GM12878 (cell line): ENCODE data around the gene TMCC3. TPM values are rescaled to one million over a fixed set of nuclear protein-coding genes. Genes with fewer than 3 reads are reported as not detected.

Experiments
- ATAC-seq: fragments of 200-7000 bp; cut with Tn5 transposase; 3 replicates; pipeline ENCODE4 v1.9.1; 2020; ENCODE audit warnings: mild to moderate bottlenecking, moderate library complexity
- BruUV-seq: library from RNA; stranded (reverse); fragments of 400-500 nt; replicated peaks from 2 replicates; lab custom pipeline; 2021; lab: Mats Ljungman, UMichigan
- CTCF ChIA-PET: fragments of 300-600 bp; sonication (Branson Sonifier 250); formaldehyde crosslinking; extraction: SDS; loops from one replicate; lab custom pipeline; 2021; ENCODE audit warnings: inconsistent platforms; lab: Yijun Ruan, JAX
- POLR2A ChIA-PET: fragments of 350-600 bp; formaldehyde crosslinking; extraction: SDS; loops from one replicate; lab custom pipeline; 2021; ENCODE audit warnings: inconsistent platforms; lab: Charles Lee
- RAD21 ChIA-PET: fragments of 300-600 bp; sonication (Branson Sonifier 250); formaldehyde crosslinking; loops from one replicate; lab custom pipeline; 2023; ENCODE audit warnings: antibody characterized with exemption; ENCODE audit not compliant: unreplicated experiment; lab: Charles Lee
- SMC1A ChIA-PET: fragments of 300-600 bp; sonication (Branson Sonifier 250); formaldehyde crosslinking; loops from one replicate; lab custom pipeline; 2023; ENCODE audit not compliant: unreplicated experiment, uncharacterized antibody; lab: Charles Lee
- DNase-seq: peaks from one replicate; pipeline ENCODE4 v3.0.0-alpha.2; 2011; ENCODE audit warnings: low read depth, low spot score
- FAIRE-seq: peaks from 3 replicates; lab custom pipeline; 2011; peaks lifted over from hg19 to GRCh38; lab: Jason Lieb, UNC
- H2AFZ ChIP-seq: 2 replicates; pipeline ENCODE4 v1.6.0; 2011; ENCODE audit warnings: low read depth, low read length, control low read depth; ENCODE audit not compliant: control insufficient read depth
- H3K27ac ChIP-seq: 2 replicates; pipeline ENCODE4 v1.5.1; 2011; ENCODE audit warnings: control low read depth; ENCODE audit not compliant: control insufficient read depth, insufficient read depth
- H3K27me3 ChIP-seq, 2 experiments: replicated peaks in 1 of 2; 2 replicates each; pipeline versions ENCODE4 v1.6.0 to v1.6.1; 2011; ENCODE audit warnings: low read length in 1 of 2; ENCODE audit not compliant: control insufficient read depth in 2 of 2, insufficient read depth in 2 of 2
- H3K36me3 ChIP-seq, 2 experiments: 2 replicates each; pipeline ENCODE4 v1.5.1; 2011; ENCODE audit warnings: low read length in 1 of 2; ENCODE audit not compliant: control insufficient read depth in 2 of 2, insufficient read depth in 2 of 2
- H3K4me1 ChIP-seq: 2 replicates; pipeline ENCODE4 v1.6.1; 2011; ENCODE audit warnings: mild to moderate bottlenecking, low read length, moderate library complexity, mixed read lengths; ENCODE audit not compliant: control insufficient read depth, insufficient read depth
- H3K4me2 ChIP-seq: 2 replicates; pipeline ENCODE4 v1.6.0; 2011; ENCODE audit warnings: control low read depth; ENCODE audit not compliant: control insufficient read depth, insufficient read depth
- H3K4me3 ChIP-seq: fragments of 200-600 bp; sonication (generic); 2 replicates; pipeline ENCODE4 v1.5.1; 2016
- H3K79me2 ChIP-seq: 2 replicates; pipeline ENCODE4 v1.6.0; 2011; ENCODE audit warnings: low read length; ENCODE audit not compliant: control insufficient read depth, insufficient read depth
- H3K9ac ChIP-seq: 2 replicates; pipeline ENCODE4 v1.8.0; 2011; ENCODE audit warnings: low read length, control low read depth, mixed read lengths; ENCODE audit not compliant: control insufficient read depth, insufficient read depth
- H3K9me3 ChIP-seq: replicated peaks from 3 replicates; pipeline ENCODE4 v1.5.1; 2011; ENCODE audit warnings: mild to moderate bottlenecking, low read length; ENCODE audit not compliant: control insufficient read depth, insufficient read depth
- H4K20me1 ChIP-seq: 2 replicates; pipeline ENCODE4 v1.6.0; 2011; ENCODE audit not compliant: control insufficient read depth, insufficient read depth
- EP300 ChIP-seq, 2 experiments: fragments of 150-350 bp in 1 of 2; IDR thresholded peaks; 2 replicates each; pipeline ENCODE4 v1.6.1; 2011 to 2012; ENCODE audit warnings: low read depth in 2 of 2, low read length in 2 of 2, borderline replicate concordance in 1 of 2, improper control_type of control experiment in 1 of 2, inconsistent platforms in 1 of 2; ENCODE audit not compliant: control insufficient read depth in 1 of 2
- ESRRA ChIP-seq: IDR thresholded peaks from 2 replicates; pipeline ENCODE4 v1.6.1; 2012; ENCODE audit warnings: mild to moderate bottlenecking, low read length, improper control_type of control experiment
- FOXK2 ChIP-seq: fragments of 450-650 bp; IDR thresholded peaks from 2 replicates; pipeline ENCODE4 v1.6.1; 2017; ENCODE audit warnings: mild to moderate bottlenecking, moderate library complexity
- GATAD2B ChIP-seq: fragments of 450-650 bp; conservative IDR thresholded peaks from 2 replicates; pipeline ENCODE4 v1.6.1; 2017; ENCODE audit warnings: low read depth, mild to moderate bottlenecking, moderate library complexity
- KAT2A ChIP-seq: conservative IDR thresholded peaks from 2 replicates; pipeline ENCODE4 v1.6.1; 2011; ENCODE audit warnings: low read depth, low read length; ENCODE audit not compliant: control insufficient read depth
- NR2C1 ChIP-seq: fragments of 450-650 bp; IDR thresholded peaks from 2 replicates; pipeline ENCODE4 v1.6.1; 2017; ENCODE audit warnings: antibody characterized with exemption, mild to moderate bottlenecking, moderate library complexity
- RAD21 ChIP-seq: IDR thresholded peaks from 2 replicates; pipeline ENCODE4 v1.6.1; 2011; ENCODE audit warnings: mild to moderate bottlenecking, low read depth, low read length, moderate library complexity; ENCODE audit not compliant: insufficient read depth
- WRNIP1 ChIP-seq: IDR thresholded peaks from 2 replicates; pipeline ENCODE4 v1.6.1; 2011; ENCODE audit warnings: low read depth, low read length, improper control_type of control experiment, borderline replicate concordance
- ZZZ3 ChIP-seq: IDR thresholded peaks from 2 replicates; pipeline ENCODE4 v1.6.1; 2011; ENCODE audit warnings: low read depth; ENCODE audit not compliant: control insufficient read depth, insufficient read length
- WGBS: methylation state at CpG from one replicate; pipeline ENCODE4 v1.1.6; 2016; ENCODE audit warnings: low lambda C conversion rate; ENCODE audit not compliant: insufficient replicate concordance, insufficient coverage; ENCODE audit errors: missing lambda C conversion rate; 5-methylcytosine and 5-hydroxymethylcytosine counted together
- in situ Hi-C: fragments of 300-500 bp; cut with MboI; formaldehyde crosslinking; loops from 9 replicates; pipeline ENCODE4 v1.14.3; 2018; ENCODE audit warnings: mixed read lengths
- intact Hi-C: fragments of 100-400 bp; cut with micrococcal nuclease; formaldehyde crosslinking; loops from one replicate; pipeline ENCODE4 v1.14.2; 2022; ENCODE audit not compliant: unreplicated experiment
- polyA plus RNA-seq, 11 experiments: library from polyadenylated mRNA; depleted of rRNA in 4 of 11; unstranded in 6 of 11; stranded (reverse) in 5 of 11; fragments of >200 nt; fragmentation: Nextera tagmentation in 4 of 11; fragmentation: Illumina TruSeq in 1 of 11; extraction: Ambion mirVana in 4 of 11; extraction: Trizol in 1 of 11; gene quantifications; 1 replicate in 1 of 11; 2 replicates in 10 of 11; pipeline versions ENCODE4 v1.2.1 to v1.2.3, GENCODE V29; 2011 to 2016; ENCODE audit warnings: inconsistent platforms in 2 of 11, missing spikeins in 2 of 11, low read depth in 1 of 11
- total RNA-seq, 4 experiments: library from RNA; depleted of rRNA in 3 of 4; stranded (reverse); fragments of >200 nt in 3 of 4; fragmentation: Illumina TruSeq in 1 of 4; extraction: Trizol in 1 of 4; gene quantifications; 2 replicates each; pipeline versions ENCODE4 v1.2.1 to v1.2.3, GENCODE V29; 2013 to 2021
- TF ChIP-seq, protein P1 (sequence below): fragments of 150-350 bp; IDR thresholded peaks from 2 replicates; pipeline ENCODE4 v1.6.1; 2014; ENCODE audit warnings: mild to moderate bottlenecking, low read depth, low read length
- TF ChIP-seq, protein P2 (sequence below): IDR thresholded peaks from 2 replicates; pipeline ENCODE4 v1.6.1; 2011; ENCODE audit warnings: borderline replicate concordance, low read depth, mild to moderate bottlenecking, moderate library complexity, mixed read lengths, low read length; ENCODE audit not compliant: insufficient read depth; ENCODE audit errors: extremely low read length
- TF ChIP-seq, protein P3 (sequence below): IDR thresholded peaks from 2 replicates; pipeline ENCODE4 v1.6.1; 2011; ENCODE audit warnings: low read depth, mild to moderate bottlenecking, low read length, moderate library complexity, borderline replicate concordance; ENCODE audit errors: extremely low read depth

TMCC3 gene
- total and polyA plus RNA-seq, 10 of the 15 experiments (the other 5 are each of a cell fraction or from before 2014, with no cell fraction given): 5.8 to 29.8 (median 12.6) TPM

DNA sequence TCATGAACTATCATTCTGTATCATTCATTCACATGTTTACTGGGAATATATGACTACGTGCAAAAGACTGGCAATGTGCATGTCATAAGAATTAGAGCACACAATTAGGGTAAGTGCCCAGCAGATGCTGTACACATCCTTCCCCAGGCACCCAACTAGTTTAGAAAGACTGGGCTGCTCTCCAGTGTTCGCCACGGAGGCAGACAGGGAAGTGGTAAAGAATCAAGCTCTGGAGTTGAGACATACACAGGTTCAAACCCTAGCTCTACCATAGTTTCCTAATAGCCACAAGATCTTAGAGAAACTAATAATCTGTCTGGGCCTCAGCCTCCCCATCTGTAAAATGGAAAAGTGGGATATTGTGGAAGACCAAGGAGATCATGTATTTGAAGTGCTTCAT is 6.8 kb downstream of the TMCC3 start:
- intact Hi-C loops (loop anchor here (5.0 to 10.0 kb wide), 2 partner anchors 81 to 121 kb away; no protein-coding TSS in a partner anchor), in situ Hi-C loops (no loop called here)
- Histone ChIP-seq H3K9ac (no peak overlapping the region), H3K27me3 (no peaks in the 10 kb centered on the region), H3K27ac (no peak overlapping the region), H3K36me3 (no peaks in the 10 kb centered on the region), H3K79me2 (peaks cover 10% of the 10 kb centered on the region), H4K20me1 (no peaks in the 10 kb centered on the region), H3K9me3 (no peaks in the 10 kb centered on the region), H3K4me1 (peaks cover 29% of the 10 kb centered on the region), H3K4me3 (no peak overlapping the region), H3K4me2 (peak overlapping the region; percentile 46; the same call in 1 of the 2 replicates), H2AFZ (no peak overlapping the region)
- no peak for FAIRE-seq
- peak; percentile 4; the same call in 2 of the 3 replicates for ATAC-seq
- ChIA-PET RAD21 (interaction anchor here (0.6 to 9.0 kb wide), 5 partner anchors 9 to 174 kb away, joined by 3 to 68 read pairs (median 3); no protein-coding TSS in a partner anchor), POLR2A (interaction anchor here (0.6 to 1.2 kb wide), 3 partner anchors 20 to 95 kb away, joined by 3 to 8 read pairs (median 8); no protein-coding TSS in a partner anchor), SMC1A (interaction anchor here (0.7 to 2.8 kb wide), 9 partner anchors 20 to 232 kb away, joined by 3 to 23 read pairs (median 4); no protein-coding TSS in a partner anchor), CTCF (interaction anchor here (0.8 to 1.6 kb wide), 10 partner anchors 20 to 232 kb away, joined by 3 to 6 read pairs (median 3); no protein-coding TSS in a partner anchor)
- BruUV-seq: no TSS peak
- DNase-seq: no peak
- no peak for TF ChIP-seq GATAD2B
- TF ChIP-seq RAD21: 0 out of 2 replicates have a peak, but pooled peaks have one; percentile 5
- no peak for TF ChIP-seq ZZZ3
- WGBS: 78% methylated on average over 3 of the region's 3 CpGs

DNA sequence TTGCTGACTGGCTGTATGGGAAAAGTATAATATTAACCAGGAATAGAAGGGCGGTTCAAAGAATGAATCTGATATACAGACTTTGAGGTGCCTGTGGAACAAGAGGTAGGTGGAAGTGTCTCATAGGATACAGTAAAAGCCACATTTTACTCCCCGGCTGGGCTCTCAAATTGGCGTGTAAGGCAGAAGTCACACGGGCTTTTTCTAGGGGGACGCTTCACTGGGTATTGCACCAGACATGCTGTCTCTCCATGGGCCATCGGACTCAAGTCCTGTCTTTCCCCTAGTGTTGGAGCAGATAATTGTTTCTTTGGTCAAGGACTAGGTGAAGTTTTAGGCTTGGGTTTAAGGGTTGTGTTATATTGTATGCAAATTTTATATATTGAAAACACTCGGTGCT is 9.1 kb downstream of the TMCC3 start:
- CTCF ChIA-PET: interaction anchor here (0.9 kb wide), 1 partner anchor 12 kb away, joined by 4 read pairs; no protein-coding TSS in a partner anchor
- RAD21 ChIA-PET: interaction anchor here (1.9 to 9.0 kb wide), 2 partner anchors 19 to 235 kb away, joined by 8 to 68 read pairs; no protein-coding TSS in a partner anchor
- H3K27me3 ChIP-seq: no peaks in the 10 kb centered on the region
- H3K36me3 ChIP-seq: peaks cover 0 to 4% of the 10 kb centered on the region in 2 experiments; a peak in 1 of 4 replicates
- H3K4me2 ChIP-seq: peak overlapping the region; percentile 38; the same call in 1 of the 2 replicates
- FAIRE-seq: no peak
- no TSS peak for BruUV-seq
- no peak overlapping the region for H2AFZ ChIP-seq
- in situ Hi-C loops (no loop called here), intact Hi-C loops (loop anchor here (2.0 to 10.0 kb wide), 3 partner anchors 20 to 124 kb away; no protein-coding TSS in a partner anchor)
- H3K27ac ChIP-seq: no peak overlapping the region
- H3K9ac ChIP-seq: no peak overlapping the region
- POLR2A ChIA-PET: interaction anchor here (0.8 to 1.3 kb wide), 2 partner anchors 121 to 232 kb away, joined by 3 to 4 read pairs; no protein-coding TSS in a partner anchor
- WGBS: 68% methylated on average over 7 of the region's 7 CpGs
- H3K4me1 ChIP-seq: peaks cover 29% of the 10 kb centered on the region
- H4K20me1 ChIP-seq: no peaks in the 10 kb centered on the region
- no peak for DNase-seq
- SMC1A ChIA-PET: interaction anchor here (0.9 to 5.5 kb wide), 6 partner anchors 11 to 233 kb away, joined by 3 to 58 read pairs (median 4); no protein-coding TSS in a partner anchor
- no peak overlapping the region for H3K4me3 ChIP-seq
- no peaks in the 10 kb centered on the region for H3K9me3 ChIP-seq
- H3K79me2 ChIP-seq: peaks cover 10% of the 10 kb centered on the region
- ATAC-seq: no peak
- TF ChIP-seq WRNIP1 (no peak), ESRRA (no peak), EP300 (IDR thresholded peaks at IDR 0.05; ENCODE audit: borderline replicate concordance in 1 of 2, control insufficient read depth in 1 of 2, low read depth in 2 of 2, low read length in 2 of 2) (no peak), FOXK2 (no peak), KAT2A (no peak), NR2C1 (no peak)
- TF ChIP-seq, protein P1, sequence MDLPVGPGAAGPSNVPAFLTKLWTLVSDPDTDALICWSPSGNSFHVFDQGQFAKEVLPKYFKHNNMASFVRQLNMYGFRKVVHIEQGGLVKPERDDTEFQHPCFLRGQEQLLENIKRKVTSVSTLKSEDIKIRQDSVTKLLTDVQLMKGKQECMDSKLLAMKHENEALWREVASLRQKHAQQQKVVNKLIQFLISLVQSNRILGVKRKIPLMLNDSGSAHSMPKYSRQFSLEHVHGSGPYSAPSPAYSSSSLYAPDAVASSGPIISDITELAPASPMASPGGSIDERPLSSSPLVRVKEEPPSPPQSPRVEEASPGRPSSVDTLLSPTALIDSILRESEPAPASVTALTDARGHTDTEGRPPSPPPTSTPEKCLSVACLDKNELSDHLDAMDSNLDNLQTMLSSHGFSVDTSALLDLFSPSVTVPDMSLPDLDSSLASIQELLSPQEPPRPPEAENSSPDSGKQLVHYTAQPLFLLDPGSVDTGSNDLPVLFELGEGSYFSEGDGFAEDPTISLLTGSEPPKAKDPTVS: no peak
- TF ChIP-seq, protein P2, sequence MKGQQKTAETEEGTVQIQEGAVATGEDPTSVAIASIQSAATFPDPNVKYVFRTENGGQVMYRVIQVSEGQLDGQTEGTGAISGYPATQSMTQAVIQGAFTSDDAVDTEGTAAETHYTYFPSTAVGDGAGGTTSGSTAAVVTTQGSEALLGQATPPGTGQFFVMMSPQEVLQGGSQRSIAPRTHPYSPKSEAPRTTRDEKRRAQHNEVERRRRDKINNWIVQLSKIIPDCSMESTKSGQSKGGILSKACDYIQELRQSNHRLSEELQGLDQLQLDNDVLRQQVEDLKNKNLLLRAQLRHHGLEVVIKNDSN: no peak
- TF ChIP-seq, protein P3, sequence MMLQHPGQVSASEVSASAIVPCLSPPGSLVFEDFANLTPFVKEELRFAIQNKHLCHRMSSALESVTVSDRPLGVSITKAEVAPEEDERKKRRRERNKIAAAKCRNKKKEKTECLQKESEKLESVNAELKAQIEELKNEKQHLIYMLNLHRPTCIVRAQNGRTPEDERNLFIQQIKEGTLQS: no peak
